ENCODE measurements around the gene TUBA4B. TPM values are rescaled to one million over a fixed set of nuclear protein-coding genes. Genes with fewer than 3 reads are reported as not detected.

TUBA4B gene
- total RNA-seq, 2 experiments from 2014 or later = not detected

GRCh38 chr2:219293736-219294231 lies 40.7 kb downstream of the TUBA4B start:
- intact Hi-C loops (cut with micrococcal nuclease; ENCODE audit: unreplicated experiment) = loop anchor here (2.0 kb wide), 2 partner anchors 117 to 235 kb away; partner anchors contain the start of gene CNPPD1
- TF ChIP-seq EZH2phosphoT487 (IDR thresholded peaks at IDR 0.05; ENCODE audit: borderline replicate concordance, low read depth, low read length) (no peak), CTCF (conservative IDR thresholded peaks at IDR 0.05; ENCODE audit: low read length) (no peak)
- CTCF ChIA-PET (ENCODE audit: unreplicated experiment) = no interaction called here
- H3K27ac ChIP-seq (ENCODE audit: low read depth, low read length, poor library complexity, severe bottlenecking) = no peak overlapping the region
- no peaks in the 10 kb centered on the region for H3K79me2 ChIP-seq (ENCODE audit: insufficient read depth, low read depth, low read length)
- no peak for DNase-seq (ENCODE audit: low spot score)
- no TSS peak for BruUV-seq (replicated peaks)
- POLR2A ChIA-PET = interaction anchor here (1.0 to 3.2 kb wide), 4 partner anchors 13 to 400 kb away, joined by 3 to 13 read pairs (median 10); no protein-coding TSS in a partner anchor
- no peaks in the 10 kb centered on the region for H3K9me2 ChIP-seq (ENCODE audit: insufficient read depth, low read length)
- no peaks in the 10 kb centered on the region for H3K9me3 ChIP-seq (ENCODE audit: low read length)
- no peak overlapping the region for H3K4me3 ChIP-seq (ENCODE audit: low read depth, low read length, poor library complexity, severe bottlenecking)
- no peaks in the 10 kb centered on the region for H3K36me3 ChIP-seq (ENCODE audit: insufficient read depth, low read length)
- H3K4me2 ChIP-seq (ENCODE audit: low read length) = no peak overlapping the region; the same call in 1 of the 2 replicates
- no peaks in the 10 kb centered on the region for H4K20me1 ChIP-seq (ENCODE audit: insufficient read depth, low read length)
- no peak overlapping the region; the same call in 1 of the 2 replicates for H2AFZ ChIP-seq (ENCODE audit: low read length)
- peaks cover 21% of the 10 kb centered on the region for H3K4me1 ChIP-seq (ENCODE audit: insufficient read depth, low read length, poor library complexity, severe bottlenecking)

- Histone ChIP-seq H3K9me2 (ENCODE audit: insufficient read depth, low read length) (no peaks in the 10 kb centered on the region), H3K4me3 (ENCODE audit: low read depth, low read length, poor library complexity, severe bottlenecking) (peak overlapping the region; percentile 64), H4K20me1 (ENCODE audit: insufficient read depth, low read length) (no peaks in the 10 kb centered on the region), H3K36me3 (ENCODE audit: insufficient read depth, low read length) (no peaks in the 10 kb centered on the region), H3K4me2 (ENCODE audit: low read length) (peak overlapping the region; percentile 76), H3K9me3 (ENCODE audit: low read length) (no peaks in the 10 kb centered on the region), H3K79me2 (ENCODE audit: insufficient read depth, low read depth, low read length) (no peaks in the 10 kb centered on the region), H2AFZ (ENCODE audit: low read length) (peak overlapping the region; percentile 79), H3K4me1 (ENCODE audit: insufficient read depth, low read length, poor library complexity, severe bottlenecking) (peaks cover 21% of the 10 kb centered on the region), H3K27ac (ENCODE audit: low read depth, low read length, poor library complexity, severe bottlenecking) (no peak overlapping the region)
- BruUV-seq (replicated peaks) = no TSS peak
- peak; percentile 92 for DNase-seq (ENCODE audit: low spot score)
- peak; percentile 97 for TF ChIP-seq CTCF (conservative IDR thresholded peaks at IDR 0.05; ENCODE audit: low read length)
- TF ChIP-seq EZH2phosphoT487 (IDR thresholded peaks at IDR 0.05; ENCODE audit: borderline replicate concordance, low read depth, low read length) = no peak
- intact Hi-C loops (cut with micrococcal nuclease; ENCODE audit: unreplicated experiment) = loop anchor here (1.0 to 2.0 kb wide), 4 partner anchors 15 to 236 kb away; partner anchors contain the start of genes CNPPD1 and DNAJB2
- ChIA-PET CTCF (ENCODE audit: unreplicated experiment) (interaction anchor here (0.5 to 1.8 kb wide), 17 partner anchors 14 to 417 kb away, joined by 3 to 13 read pairs (median 3); partner anchors contain the start of genes CNPPD1, DNAJB2 and ZFAND2B), POLR2A (interaction anchor here (0.6 to 3.2 kb wide), 15 partner anchors 10 to 401 kb away, joined by 3 to 13 read pairs (median 3); partner anchors contain the start of genes ANKZF1, ATG9A, CNPPD1 and DNAJB2)
Measured at GRCh38 chr2:219294356-219295351, 41.6 kb downstream of the TUBA4B start.
